Thyroid gland (tissue), 4 donors: Measurements from ENCODE around the gene KRTAP2-2. TPM values are rescaled to one million over a fixed set of nuclear protein-coding genes. Genes with fewer than 3 reads are reported as not detected.
"Not testable (repeated sequence)": the region's sequence is repeated elsewhere in the genome, so short reads cannot be mapped to it uniquely, and the experiment has no call there.

Experiments
- DNase-seq, 2 donors: peaks; one replicate each; pipeline ENCODE4 v3.0.0-alpha.2; 2019
- H3K27ac ChIP-seq, 3 donors: fragments of 200-600 bp; sonication (generic); 1 replicate in 2 of 3; 2 replicates in 1 of 3; pipeline ENCODE4 v1.5.1; 2016 to 2019; ENCODE audit warnings: mild to moderate bottlenecking in 1 of 3, moderate library complexity in 1 of 3
- H3K27me3 ChIP-seq: fragments of 200-600 bp; sonication (generic); one replicate; pipeline ENCODE4 v1.5.1; 2019
- H3K36me3 ChIP-seq, 2 donors: fragments of 200-600 bp; sonication (generic); one replicate each; pipeline ENCODE4 v1.5.1; 2016 to 2019
- H3K4me1 ChIP-seq, 2 donors: fragments of 200-600 bp; sonication (generic); one replicate each; pipeline ENCODE4 v1.5.1; 2017 to 2019
- H3K4me3 ChIP-seq, 3 donors: fragments of 200-600 bp; sonication (generic); replicated peaks in 1 of 3; 1 replicate in 2 of 3; 2 replicates in 1 of 3; pipeline ENCODE4 v1.5.1; 2016; ENCODE audit warnings: mild to moderate bottlenecking in 1 of 3
- H3K9me3 ChIP-seq: fragments of 200-600 bp; sonication (generic); one replicate; pipeline ENCODE4 v1.5.1; 2017
- POLR2A ChIP-seq, 2 donors: fragments of 450-650 bp; IDR thresholded peaks; one replicate each; pipeline ENCODE4 v1.6.1; 2017; ENCODE audit warnings: antibody characterized with exemption in 2 of 2, mild to moderate bottlenecking in 2 of 2, moderate library complexity in 1 of 2
- WGBS, 2 donors: methylation state at CpG; one replicate each; pipeline ENCODE4 v1.1.5; 2017; 5-methylcytosine and 5-hydroxymethylcytosine counted together
- intact Hi-C: fragments of 100-400 bp; cut with DNase I; formaldehyde crosslinking; loops from one replicate; pipeline ENCODE4 v1.15.1; 2023
- total RNA-seq, 4 donors: library from RNA; depleted of rRNA; stranded (reverse); fragments of >200 nt; gene quantifications; one replicate each; pipeline ENCODE4 v1.2.3, GENCODE V29; 2016
- TF ChIP-seq, protein P1 (sequence below), 6 experiments: fragments of 200-600 bp in 3 of 6; fragments of 450-650 bp in 3 of 6; sonication (generic) in 3 of 6; IDR thresholded peaks; one replicate each; pipeline ENCODE4 v1.5.1; 2016 to 2019; ENCODE audit warnings: antibody characterized with exemption in 6 of 6, mild to moderate bottlenecking in 2 of 6, inconsistent platforms in 1 of 6, moderate library complexity in 1 of 6

KRTAP2-2 gene
- total RNA-seq, 4 donors from 2014 or later, result not detected

DNA sequence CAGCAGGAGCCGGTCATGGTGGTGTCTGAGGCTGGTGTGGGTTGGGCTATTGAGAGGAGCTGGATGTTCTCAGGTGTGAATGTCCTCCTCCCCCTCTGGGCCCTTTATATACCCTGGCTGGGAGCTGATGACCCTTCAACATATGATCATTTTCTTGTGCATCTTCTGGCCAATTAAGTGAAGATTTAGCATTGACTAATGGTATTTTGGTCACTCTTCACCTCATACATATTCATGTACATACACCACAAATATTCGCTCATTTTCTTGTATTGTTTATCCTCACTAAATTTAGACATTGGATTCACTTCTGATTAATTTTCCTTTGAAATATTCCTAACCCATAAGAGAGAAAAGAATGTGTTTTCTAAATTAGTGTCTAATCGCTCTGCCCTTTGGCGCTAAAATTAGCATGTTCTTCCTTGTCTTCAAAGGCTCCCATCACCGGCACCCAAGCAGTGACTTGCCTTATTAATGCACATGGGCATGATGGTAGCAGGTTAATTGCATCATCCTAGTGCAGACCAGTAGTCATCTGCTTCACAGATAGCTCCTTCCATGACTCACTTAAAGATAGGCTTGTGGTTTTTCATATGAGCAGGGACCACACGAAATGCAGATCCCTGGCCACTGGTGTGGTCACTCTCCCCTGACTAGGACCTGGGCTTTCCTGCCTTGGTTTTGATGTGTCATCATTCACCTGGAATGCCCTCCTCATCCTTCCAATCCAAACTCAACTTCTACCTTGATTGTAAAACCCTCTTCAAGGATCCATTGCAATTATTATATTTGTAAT is 11.0 kb upstream of the KRTAP2-2 start, which contains the start of gene KRTAP2-4:
TSS of gene KRTAP2-4 (minus strand) at position 51 of the 796 bp plus-strand sequence. CDS start at position 17, 34 bp downstream.
- DNase-seq, result no peak
- Histone ChIP-seq H3K27me3 (no peaks in the 10 kb centered on the region), H3K36me3 (no peaks in the 10 kb centered on the region), H3K9me3 (no peaks in the 10 kb centered on the region), H3K4me1 (no peaks in the 10 kb centered on the region), H3K27ac (no peak within 1 kb of the TSS), H3K4me3 (no peak within 1 kb of the TSS)
- intact Hi-C loops, result no loop called here
- TF ChIP-seq, protein P1, sequence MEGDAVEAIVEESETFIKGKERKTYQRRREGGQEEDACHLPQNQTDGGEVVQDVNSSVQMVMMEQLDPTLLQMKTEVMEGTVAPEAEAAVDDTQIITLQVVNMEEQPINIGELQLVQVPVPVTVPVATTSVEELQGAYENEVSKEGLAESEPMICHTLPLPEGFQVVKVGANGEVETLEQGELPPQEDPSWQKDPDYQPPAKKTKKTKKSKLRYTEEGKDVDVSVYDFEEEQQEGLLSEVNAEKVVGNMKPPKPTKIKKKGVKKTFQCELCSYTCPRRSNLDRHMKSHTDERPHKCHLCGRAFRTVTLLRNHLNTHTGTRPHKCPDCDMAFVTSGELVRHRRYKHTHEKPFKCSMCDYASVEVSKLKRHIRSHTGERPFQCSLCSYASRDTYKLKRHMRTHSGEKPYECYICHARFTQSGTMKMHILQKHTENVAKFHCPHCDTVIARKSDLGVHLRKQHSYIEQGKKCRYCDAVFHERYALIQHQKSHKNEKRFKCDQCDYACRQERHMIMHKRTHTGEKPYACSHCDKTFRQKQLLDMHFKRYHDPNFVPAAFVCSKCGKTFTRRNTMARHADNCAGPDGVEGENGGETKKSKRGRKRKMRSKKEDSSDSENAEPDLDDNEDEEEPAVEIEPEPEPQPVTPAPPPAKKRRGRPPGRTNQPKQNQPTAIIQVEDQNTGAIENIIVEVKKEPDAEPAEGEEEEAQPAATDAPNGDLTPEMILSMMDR (IDR thresholded peaks at IDR 0.05), result no peak
- TF ChIP-seq POLR2A (IDR thresholded peaks at IDR 0.05), result no peak
- WGBS, 2 donors, result 95 to 96% methylated on average over 5 of the region's 6 CpGs

DNA sequence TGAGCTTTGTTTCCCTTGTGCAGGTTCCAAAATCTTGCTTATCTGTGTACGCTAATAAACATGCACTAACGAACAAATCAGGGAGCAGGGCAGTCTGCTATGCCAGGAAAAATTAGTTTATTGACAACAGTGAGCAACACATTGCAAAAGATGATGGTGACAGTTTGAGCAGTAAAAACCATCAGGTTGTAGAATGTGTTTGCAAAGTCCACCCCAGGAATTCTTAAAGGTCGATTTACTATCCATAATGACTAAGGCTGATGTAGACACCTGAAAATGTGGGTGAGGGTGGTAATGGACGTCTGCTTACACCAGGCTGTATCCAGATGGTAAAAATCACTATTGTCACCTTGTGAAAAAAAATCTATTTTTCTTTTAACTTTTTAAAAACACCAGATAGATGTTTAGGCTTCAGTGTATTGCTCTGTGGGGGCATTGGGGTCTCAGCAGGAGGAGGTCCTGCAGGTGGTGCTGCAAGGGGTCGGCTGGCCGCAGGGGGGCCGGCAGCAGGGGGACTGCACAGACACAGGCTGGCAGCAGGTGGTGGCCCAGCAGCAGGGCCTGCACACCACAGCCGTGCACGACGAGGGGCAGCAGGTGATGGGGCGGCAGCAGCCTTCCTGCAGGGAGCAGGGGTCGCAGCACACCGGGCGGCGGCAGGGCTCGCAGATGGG is 10.1 kb upstream of the KRTAP2-2 start:
- intact Hi-C loops, H3K4me1 ChIP-seq, H3K4me3 ChIP-seq, H3K36me3 ChIP-seq, H3K27me3 ChIP-seq, H3K27ac ChIP-seq, DNase-seq, H3K9me3 ChIP-seq: not testable (repeated sequence)
- 65 to 77% methylated on average over 7 of the region's 16 CpGs for WGBS, 2 donors

DNA sequence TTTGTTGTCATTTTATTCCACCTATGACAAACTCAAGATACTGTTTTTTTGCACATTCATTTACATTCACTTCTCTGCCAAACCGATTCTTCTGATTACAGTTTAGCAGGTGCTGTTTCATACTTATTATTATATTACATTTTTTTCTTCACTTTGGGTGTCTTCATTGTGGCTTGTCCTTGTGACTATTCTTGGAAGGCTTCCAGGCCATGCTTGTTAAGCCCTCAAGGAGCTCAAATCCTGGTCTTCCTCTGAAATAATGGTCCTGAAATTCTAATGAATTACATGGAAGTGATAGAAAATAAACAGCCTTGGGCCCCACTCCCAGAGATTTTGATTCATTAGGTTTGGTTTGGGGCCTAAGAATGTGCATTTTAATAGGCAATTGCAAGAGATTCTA is 9.3 kb upstream of the KRTAP2-2 start:
- no peaks in the 10 kb centered on the region for H3K4me1 ChIP-seq

DNA sequence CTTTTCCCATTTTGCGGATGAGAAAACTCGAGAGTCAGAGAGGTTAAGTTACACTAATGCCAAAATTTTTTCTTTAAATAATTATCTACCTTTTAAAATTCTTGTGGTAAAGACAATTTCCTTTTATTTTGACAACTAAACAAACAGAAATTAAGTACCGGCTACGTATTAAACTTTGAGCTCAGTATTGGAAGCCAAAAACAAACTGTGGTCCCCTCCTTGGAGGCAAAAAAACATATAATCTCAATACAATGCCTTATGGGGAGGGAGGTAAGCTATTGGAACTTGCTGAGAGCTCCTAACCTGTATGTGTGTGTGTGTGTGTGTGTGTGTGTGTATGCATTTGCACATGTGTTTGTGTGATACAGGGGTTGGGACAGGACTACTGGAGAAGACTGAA is 8.4 kb upstream of the KRTAP2-2 start:
- Histone ChIP-seq H3K4me3 (no peak overlapping the region), H3K4me1 (no peaks in the 10 kb centered on the region), H3K9me3 (no peaks in the 10 kb centered on the region), H3K27ac (no peak overlapping the region), H3K27me3 (no peaks in the 10 kb centered on the region), H3K36me3 (no peaks in the 10 kb centered on the region)
- TF ChIP-seq, protein P1 (IDR thresholded peaks at IDR 0.05), result no peak
- TF ChIP-seq POLR2A (IDR thresholded peaks at IDR 0.05), result no peak
- intact Hi-C loops, result no loop called here
- DNase-seq, result no peak
- WGBS, 2 donors, result 69 to 79% methylated on average over 4 of the region's 4 CpGs

More for the DNA sequence above, 9.3 kb upstream of the KRTAP2-2 start:
- TF ChIP-seq, protein P1 (IDR thresholded peaks at IDR 0.05), result no peak
- TF ChIP-seq POLR2A (IDR thresholded peaks at IDR 0.05), result no peak
- 86% methylated on average over 1 of the region's 1 CpG for WGBS, 2 donors
- intact Hi-C loops, result no loop called here
- Histone ChIP-seq H3K36me3 (no peaks in the 10 kb centered on the region), H3K4me3 (no peak overlapping the region), H3K27ac (no peak overlapping the region), H3K9me3 (no peaks in the 10 kb centered on the region), H3K27me3 (no peaks in the 10 kb centered on the region)
- DNase-seq, result no peak

DNA sequence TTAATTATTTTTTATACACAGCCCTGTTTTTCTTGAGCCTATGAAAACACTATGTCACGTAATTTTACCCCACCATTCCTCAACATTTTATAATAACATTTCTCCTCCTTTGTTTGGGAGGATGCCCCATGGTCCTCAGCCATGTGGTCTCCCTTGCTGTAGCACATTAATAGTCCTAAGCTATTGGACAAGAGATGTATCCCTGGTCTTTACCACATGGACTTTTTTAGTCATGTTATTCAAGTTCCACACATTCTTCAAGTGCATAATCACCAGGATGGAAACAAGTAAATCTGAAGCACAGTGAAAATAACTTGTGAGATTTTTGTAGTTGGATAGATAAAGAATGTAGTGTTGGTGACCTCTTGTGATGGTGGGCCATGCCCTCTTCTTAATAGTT is 6.9 kb upstream of the KRTAP2-2 start:
- Histone ChIP-seq H3K27me3 (no peaks in the 10 kb centered on the region), H3K4me1 (no peaks in the 10 kb centered on the region), H3K27ac (no peak overlapping the region), H3K36me3 (no peaks in the 10 kb centered on the region), H3K9me3 (no peaks in the 10 kb centered on the region), H3K4me3 (no peak overlapping the region)
- TF ChIP-seq POLR2A (IDR thresholded peaks at IDR 0.05), result no peak
- TF ChIP-seq, protein P1 (IDR thresholded peaks at IDR 0.05), result no peak
- DNase-seq, result no peak
- intact Hi-C loops, result no loop called here
- WGBS, 2 donors, result 66 to 67% methylated on average over 1 of the region's 1 CpG
